Measurements from ENCODE around the gene IFI6. TPM values are rescaled to one million over a fixed set of nuclear protein-coding genes. Genes with fewer than 3 reads are reported as not detected.

Gene IFI6
- total RNA-seq, 1 experiment from 2014 or later = 4.3 TPM

- H3K4me1 Mint-ChIP-seq = peaks cover 19 to 25% of the 10 kb centered on the region in 2 experiments
- no peak overlapping the region for H3K27ac ChIP-seq (ENCODE audit: insufficient read length, low read depth, low read length)
- peaks cover 2% of the 10 kb centered on the region for H3K27me3 Mint-ChIP-seq (ENCODE audit: low read depth)
- peaks cover 9% of the 10 kb centered on the region; the same call in 1 of the 2 replicates for H3K4me1 ChIP-seq (ENCODE audit: insufficient read depth, low read length)
- no peak overlapping the region for H2AK5ac ChIP-seq (ENCODE audit: insufficient read length, low read length)
- H2BK20ac ChIP-seq (ENCODE audit: low read depth, low read length, poor library complexity, severe bottlenecking) = no peak overlapping the region
- H3K79me2 ChIP-seq (ENCODE audit: insufficient read depth, low read length) = no peaks in the 10 kb centered on the region
- H3K36me3 Mint-ChIP-seq (ENCODE audit: insufficient read depth in 1 of 3, low read depth in 3 of 3) = no peaks in the 10 kb centered on the region
- no peak overlapping the region for H3K9ac ChIP-seq (ENCODE audit: extremely low read depth, insufficient read length, low read length)
- H3K9me3 Mint-ChIP-seq = no peaks in the 10 kb centered on the region; a peak in 1 of 5 replicates
- no peak overlapping the region for H4K91ac ChIP-seq (ENCODE audit: insufficient read length, low read depth, low read length)
- no peaks in the 10 kb centered on the region for H3K9me3 ChIP-seq (ENCODE audit: control insufficient read depth, low read depth, low read length)
- H2BK15ac ChIP-seq (ENCODE audit: low read depth, low read length) = no peak overlapping the region
- H4K20me1 ChIP-seq (ENCODE audit: control insufficient read depth, insufficient read depth, insufficient read length) = no peaks in the 10 kb centered on the region
- H3K27ac Mint-ChIP-seq = peak overlapping the region in 1 of 3 experiments; percentile 75; a peak in 1 of 7 replicates
- no peak overlapping the region for H2BK12ac ChIP-seq (ENCODE audit: insufficient read length, low read depth, low read length)
- no peaks in the 10 kb centered on the region for H3K23me2 ChIP-seq (ENCODE audit: insufficient read length, low read depth, low read length, poor library complexity, severe bottlenecking)
- no peaks in the 10 kb centered on the region for H3K27me3 ChIP-seq (ENCODE audit: insufficient read depth, low read length)
- H3K4me2 ChIP-seq (ENCODE audit: insufficient read depth, insufficient read length, low read length) = no peak overlapping the region
- no peak for DNase-seq
- TF ChIP-seq CTCF (conservative IDR thresholded peaks at IDR 0.05) = no peak
- H3K14ac ChIP-seq (ENCODE audit: insufficient read depth, low read length) = no peak overlapping the region
- H4K8ac ChIP-seq (replicated peaks; ENCODE audit: insufficient read length, low read depth, low read length) = no peak overlapping the region
- no CpG with 5 or more reads among the region's 1 CpG for WGBS (ENCODE audit: extremely low coverage, insufficient read length, low lambda C conversion rate)
- no peak overlapping the region for H3K56ac ChIP-seq (ENCODE audit: insufficient read length, low read depth, low read length)
- H2BK120ac ChIP-seq (ENCODE audit: low read depth, low read length, poor library complexity, severe bottlenecking) = no peak overlapping the region
- no peak overlapping the region for H2BK5ac ChIP-seq (ENCODE audit: insufficient read length, low read length)
- no peak overlapping the region for H4K5ac ChIP-seq (ENCODE audit: insufficient read length, low read depth, low read length)
- no peak overlapping the region for H2AFZ ChIP-seq (ENCODE audit: low read length)
- no peaks in the 10 kb centered on the region for H3K79me1 ChIP-seq (ENCODE audit: insufficient read depth, low read depth, low read length, poor library complexity, severe bottlenecking)
- no peak overlapping the region for H3T11ph ChIP-seq (ENCODE audit: low read length)
- no peak overlapping the region for H3K4ac ChIP-seq (ENCODE audit: low read depth, low read length)
- H3K23ac ChIP-seq (ENCODE audit: insufficient read length, low read depth, low read length) = no peak overlapping the region
- peak overlapping the region in 1 of 2 experiments; percentile 45; a peak in 1 of 5 replicates for H3K4me3 Mint-ChIP-seq
- no peak overlapping the region for H3K18ac ChIP-seq (ENCODE audit: insufficient read length, low read depth, low read length)
Measured at GRCh38 chr1:27650171-27650538, 21.8 kb downstream of the IFI6 start.

Data from H9 (cell line).